DMS79 treated with DMSO at 0.1 percent for 48 hours (cell line): ENCODE measurements around the gene SH3RF3.

Experiments used
- DNase-seq: peaks from one replicate; lab custom pipeline; 2025; lab: John Stamatoyannopoulos, UW

Gene SH3RF3

DNA sequence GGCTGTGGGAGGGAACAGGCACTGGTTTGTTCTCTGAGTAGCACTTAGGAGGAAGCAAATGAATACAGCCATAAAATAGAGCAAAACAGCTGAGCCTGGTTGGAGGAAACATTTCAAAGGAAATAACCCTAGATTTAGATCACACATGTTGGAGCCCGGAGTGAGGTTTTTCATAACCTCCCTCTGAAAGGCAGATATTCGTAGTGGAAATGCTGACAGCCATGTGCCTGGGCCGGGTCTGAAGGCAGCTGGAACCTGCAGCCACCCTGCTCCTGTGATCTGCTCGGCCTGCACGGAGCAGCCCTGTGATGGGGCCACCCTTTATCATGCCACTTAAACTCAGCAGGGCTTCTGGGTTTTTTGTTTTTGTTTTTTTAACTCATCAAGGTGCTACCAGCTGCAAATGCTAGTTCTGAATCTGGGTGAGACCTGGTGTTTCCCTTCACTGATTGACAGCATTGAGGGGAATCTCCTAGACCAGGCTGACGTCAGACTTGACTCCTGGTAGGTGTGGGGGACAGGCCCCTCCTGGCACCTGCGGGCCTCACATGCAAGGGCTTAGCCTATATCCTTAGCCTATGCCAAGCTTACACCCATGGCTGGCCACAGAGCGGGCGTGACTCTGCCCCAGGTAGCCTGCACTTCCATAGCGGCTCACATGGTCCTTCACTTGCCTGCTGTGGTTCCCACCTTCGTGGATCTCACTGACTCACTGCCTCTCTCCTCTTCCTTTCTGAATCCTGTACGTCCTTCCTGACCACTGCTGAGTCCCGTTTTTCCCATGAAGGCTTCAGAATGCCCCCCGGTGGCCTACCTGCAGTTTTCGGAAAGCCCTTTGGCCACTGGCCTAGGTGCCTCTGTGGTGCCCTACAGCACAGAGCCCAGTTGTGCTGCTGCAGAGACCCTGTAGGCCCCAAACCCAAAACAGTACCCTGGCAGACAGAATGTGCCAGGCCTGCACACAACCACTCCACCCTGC, 267.5 kb downstream of the SH3RF3 start:
- DNase-seq, result no peak

DNA sequence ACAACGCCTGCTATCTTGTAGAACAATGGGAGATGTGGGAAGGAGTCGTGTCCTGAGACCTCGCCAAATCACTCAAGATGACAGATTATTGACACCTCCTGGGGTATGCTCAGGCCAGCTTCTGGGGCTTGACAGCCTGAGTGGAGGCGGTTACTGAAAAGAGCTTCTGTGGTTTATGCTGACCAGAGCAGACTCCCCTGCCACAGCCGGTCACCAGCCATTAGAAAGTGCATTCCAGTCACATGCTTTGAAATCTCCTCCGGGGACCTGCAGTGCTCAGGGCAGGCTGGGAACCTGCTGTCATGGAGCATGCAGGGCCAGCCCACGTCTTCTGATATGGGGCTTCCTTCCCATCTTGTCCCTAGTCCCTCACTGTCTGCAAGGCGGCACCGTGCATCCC, 268.9 kb downstream of the SH3RF3 start:
- no peak for DNase-seq

DNA sequence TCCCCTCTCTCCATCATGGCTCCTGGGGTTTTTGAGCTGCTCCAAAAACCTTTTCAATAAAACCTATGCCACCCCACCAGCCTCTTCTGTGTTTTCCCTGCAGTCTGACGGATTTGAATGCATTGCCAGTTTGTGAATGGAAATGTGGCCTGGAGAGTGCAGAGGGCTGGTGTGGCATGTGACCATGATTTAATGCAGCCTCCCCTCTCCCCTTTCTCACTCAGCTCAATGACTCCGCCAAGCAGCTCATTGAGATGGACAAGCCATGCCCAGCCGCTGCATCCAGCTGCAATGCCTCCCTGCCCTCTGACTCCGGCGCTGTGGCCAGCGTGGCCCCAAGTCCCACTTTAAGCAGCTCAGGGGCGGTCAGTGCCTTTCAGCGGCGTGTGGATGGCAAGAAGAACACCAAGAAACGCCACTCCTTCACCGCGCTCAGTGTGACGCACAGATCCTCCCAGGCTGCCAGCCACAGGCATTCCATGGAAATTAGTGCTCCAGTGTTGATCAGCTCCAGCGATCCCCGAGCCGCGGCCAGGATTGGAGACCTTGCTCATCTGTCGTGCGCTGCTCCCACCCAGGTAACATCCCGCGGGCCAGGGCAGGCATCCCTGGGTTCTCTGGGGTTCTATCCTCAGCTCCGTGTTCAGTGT, 269.5 kb downstream of the SH3RF3 start:
- no peak for DNase-seq

DNA sequence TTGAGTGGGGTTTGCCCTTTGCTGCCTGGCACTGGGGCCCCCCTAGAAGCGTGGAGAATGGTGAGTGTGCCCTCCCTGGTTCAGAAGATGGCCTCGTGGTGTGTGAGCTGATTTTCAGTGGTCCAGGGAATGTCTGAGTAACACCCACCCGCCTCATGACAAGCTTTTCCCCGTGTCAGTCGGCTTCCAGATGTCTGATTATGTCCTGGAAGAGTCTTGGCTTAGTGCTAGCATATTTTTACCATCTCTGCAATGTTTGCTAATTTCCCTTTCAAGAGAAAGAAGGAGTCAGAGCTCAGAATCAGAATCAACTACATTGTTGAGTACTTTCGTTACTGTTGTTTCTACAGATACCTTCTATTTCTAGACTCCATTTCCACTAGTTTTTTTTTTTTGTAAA, 270.1 kb downstream of the SH3RF3 start:
- no peak for DNase-seq

DNA sequence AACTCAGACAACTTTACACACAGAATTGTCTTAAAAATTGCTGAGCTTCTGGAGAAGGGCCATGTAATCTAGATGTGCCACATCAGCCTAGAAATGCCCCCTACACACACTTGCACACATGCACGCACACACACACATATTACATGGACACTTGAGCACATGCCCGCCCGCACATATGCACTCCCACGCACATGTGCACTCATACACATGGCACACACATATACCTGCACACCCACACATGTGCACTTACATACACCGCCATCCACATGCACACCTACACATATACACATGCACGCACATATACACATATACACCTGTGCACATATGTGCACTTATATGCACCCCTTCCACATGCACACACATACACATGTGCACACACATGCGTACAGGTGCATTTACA, 271.1 kb downstream of the SH3RF3 start:
- no peak for DNase-seq

DNA sequence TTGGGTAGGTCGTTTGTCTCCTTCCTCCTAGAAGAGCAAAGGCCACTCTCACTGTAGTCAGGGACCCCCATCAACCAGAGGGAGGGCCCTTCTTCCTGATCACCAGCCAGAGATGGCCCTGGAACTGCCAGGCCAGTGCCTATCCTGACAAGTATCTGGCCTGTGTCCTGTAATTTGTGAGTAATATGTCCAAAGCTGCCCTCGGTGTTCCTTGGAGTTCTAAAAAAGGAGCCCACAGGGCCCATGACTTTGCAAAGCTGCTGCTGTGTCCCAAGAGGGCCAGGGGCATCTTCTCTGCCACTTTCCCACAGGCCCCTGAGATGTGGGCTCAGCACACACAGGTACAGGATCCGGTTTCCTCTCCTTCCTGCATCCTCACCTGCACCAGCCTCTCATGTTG, 272.4 kb downstream of the SH3RF3 start:
- peak; percentile 10 for DNase-seq

DNA sequence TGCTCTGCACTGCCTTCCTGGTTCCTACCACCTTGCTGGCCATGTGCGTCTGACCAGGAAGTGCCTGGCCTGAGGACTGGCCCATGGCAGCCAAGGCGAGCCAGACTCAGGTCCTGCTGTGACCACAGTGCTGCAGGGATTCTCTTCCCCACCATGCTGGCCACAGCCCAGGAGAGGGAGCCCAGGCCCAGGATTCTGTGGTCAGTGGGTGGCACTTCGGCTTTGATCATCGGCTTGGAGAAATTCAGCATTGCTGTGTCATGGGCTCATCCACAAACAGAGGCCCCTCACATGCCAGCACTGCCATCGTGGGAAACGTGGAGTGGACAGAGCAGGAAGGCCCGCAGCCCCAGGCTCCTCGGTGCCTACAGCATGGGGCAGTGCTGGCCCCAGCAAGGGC, 273.2 kb downstream of the SH3RF3 start:
- no peak for DNase-seq

DNA sequence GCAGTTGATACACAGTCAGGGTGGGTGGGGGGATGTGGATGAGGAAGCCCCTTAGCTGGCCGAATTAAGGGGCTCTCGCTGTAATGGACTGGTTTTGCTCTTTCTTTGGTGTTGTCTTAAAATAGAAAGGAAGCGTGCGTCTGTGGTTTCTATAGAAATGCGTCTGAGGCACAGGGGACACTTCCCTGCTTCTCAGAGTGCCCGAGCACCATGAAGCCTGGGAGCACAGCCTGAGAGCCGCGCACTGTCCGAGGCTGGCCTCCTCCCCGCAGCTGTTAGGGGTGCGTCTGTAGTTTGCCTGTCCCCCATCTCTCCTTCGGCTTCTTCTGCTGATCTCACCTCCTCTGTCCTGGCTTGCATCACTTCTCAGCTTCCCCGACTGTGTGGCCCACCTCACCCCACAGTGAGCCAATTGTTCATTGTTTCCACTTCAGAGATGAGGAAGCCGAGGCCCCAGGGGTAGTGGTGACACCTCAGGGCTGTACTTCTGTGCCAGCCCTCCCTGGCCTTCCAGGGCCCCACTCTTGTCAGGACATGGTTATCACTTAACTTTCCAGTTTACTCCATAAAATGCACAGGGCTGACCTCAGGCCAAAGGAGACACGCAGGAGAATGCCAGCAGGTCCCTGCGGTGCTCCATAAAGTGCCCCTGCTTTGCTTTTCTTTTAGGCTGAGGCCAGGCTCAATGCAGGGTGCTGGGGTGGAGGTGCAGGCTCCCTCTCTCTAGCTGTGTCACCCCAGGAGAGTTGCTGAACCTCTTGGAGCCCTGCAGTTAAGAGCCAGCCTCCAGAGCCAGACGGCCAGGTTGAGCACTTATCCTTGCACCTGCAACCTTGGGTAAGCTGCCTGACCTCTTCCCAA, 274.2 kb downstream of the SH3RF3 start:
- DNase-seq, result no peak

DNA sequence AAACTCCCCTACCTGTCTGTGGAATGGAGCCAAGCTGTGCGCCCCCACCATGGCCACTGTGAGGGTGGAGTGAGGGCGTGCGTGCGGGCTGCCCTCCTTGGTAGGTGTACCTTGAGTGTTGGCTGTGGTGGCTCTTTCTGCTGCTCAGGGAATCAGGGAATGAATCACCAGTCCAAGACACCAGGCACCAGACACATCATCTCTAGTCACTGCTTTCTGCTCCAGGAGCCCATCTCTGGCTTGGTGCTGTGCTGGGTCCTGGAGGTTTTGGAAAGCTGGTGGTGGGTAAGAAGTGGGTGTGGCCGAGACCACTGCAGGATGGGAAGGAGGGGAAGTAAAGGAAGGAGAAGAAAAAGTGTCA, 274.8 kb downstream of the SH3RF3 start:
- DNase-seq, result no peak

DNA sequence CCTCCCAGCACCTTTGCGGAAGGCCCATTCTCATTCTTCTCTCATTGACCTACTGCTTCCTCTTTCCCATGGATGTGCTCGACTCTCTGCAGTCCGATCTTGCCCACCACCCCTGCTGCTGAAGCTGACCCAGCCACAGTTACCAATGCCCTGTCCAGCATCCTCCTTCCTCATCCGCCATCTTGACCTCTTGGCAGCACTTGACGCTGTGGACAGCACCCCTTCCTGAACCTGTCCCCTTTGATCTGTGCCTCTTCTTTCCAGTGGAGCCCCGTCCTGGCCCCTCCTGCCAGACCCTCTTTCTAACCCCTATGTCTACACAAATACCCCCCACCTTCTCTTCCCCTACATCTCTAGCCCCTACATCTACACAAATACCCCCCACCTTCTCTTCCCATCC, 275.7 kb downstream of the SH3RF3 start:
- DNase-seq, result no peak

DNA sequence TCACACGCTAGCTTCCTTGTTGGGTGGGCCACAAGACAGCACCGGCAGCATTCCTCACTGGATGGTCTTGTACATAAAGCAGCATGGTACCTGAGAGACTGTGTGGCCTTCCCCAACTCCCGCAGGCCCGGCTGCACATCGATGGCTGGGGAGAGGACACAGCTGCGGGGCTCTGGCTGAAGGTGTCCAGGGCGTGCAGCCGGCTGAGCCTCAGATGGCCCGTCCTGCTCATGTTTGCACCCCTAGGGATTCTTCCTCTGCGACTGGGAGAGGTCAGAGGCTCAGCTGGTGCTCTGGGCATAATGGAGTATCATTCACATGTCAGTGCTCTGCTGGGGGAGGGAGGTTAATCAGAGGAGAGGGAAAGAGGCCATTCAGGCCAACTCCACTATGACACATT, 276.9 kb downstream of the SH3RF3 start:
- no peak for DNase-seq

DNA sequence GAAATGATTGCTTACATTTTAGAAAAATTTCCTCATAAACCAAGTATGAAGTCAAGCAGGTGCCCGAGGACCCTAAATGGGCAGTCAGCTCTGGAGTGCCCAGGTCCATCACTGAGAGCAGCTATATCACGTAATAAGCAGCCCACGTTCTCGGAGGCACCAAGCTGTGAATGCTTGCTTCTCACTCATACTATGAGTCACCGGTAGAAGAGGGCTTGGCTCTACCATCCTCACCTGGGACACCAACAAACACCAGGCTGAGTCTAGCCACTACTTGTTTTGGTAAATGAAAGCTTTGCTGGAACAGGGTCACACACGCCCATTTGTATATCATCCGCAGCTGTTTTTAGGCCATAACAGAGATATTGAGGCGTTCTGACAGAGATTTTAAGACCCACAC, 277.3 kb downstream of the SH3RF3 start:
- DNase-seq, result no peak

DNA sequence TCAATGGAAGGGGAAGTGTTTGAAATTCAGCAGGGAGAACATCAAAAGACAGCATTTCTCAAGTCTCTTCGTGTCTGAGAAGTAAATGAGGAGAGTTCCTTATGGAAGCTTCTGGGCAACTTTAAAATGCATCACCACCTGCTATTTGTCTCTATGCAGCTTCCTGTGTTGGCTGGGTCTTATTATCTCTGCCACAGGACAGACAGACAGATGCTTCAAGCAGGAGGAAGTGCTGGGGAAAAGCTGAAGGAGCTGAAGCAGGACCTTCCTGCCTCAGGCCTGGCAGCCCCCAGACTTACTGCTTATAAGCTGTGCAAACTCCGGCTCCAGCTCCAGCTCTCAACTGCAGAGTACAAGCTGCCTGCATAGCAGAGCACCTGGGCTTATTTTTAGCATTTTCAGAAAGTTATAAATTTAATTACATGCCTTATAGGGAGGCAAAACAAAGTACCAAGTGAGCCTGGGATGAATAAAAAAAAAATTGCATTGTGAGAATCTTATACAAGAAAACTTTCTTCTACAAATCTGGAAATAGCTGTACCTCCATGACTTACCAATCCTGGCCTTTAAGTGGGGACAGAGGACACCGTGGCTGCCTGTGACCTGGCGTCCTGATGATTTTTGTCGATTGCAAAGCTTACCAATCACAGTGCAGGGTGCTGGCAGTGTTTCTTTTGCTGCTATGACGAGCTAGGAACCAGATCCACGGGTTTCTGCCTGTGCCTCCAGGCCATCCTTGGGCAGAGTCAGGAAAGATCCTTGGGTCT, 278.5 kb downstream of the SH3RF3 start:
- no peak for DNase-seq

DNA sequence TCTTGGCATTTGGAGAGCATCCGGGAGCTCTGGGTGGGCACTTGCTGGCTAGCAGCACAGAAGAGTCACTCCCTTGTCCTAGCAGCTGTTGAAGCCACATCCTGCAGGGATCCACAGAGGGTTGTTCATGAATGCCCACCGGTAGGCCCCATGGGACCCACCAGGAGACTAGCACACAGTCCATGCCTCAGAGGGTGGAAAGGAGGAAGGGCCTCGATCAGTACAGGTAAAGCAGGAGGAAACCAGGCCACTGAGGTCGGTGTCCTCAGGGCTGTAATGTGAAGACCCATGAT, 279.0 kb downstream of the SH3RF3 start:
- no peak for DNase-seq

DNA sequence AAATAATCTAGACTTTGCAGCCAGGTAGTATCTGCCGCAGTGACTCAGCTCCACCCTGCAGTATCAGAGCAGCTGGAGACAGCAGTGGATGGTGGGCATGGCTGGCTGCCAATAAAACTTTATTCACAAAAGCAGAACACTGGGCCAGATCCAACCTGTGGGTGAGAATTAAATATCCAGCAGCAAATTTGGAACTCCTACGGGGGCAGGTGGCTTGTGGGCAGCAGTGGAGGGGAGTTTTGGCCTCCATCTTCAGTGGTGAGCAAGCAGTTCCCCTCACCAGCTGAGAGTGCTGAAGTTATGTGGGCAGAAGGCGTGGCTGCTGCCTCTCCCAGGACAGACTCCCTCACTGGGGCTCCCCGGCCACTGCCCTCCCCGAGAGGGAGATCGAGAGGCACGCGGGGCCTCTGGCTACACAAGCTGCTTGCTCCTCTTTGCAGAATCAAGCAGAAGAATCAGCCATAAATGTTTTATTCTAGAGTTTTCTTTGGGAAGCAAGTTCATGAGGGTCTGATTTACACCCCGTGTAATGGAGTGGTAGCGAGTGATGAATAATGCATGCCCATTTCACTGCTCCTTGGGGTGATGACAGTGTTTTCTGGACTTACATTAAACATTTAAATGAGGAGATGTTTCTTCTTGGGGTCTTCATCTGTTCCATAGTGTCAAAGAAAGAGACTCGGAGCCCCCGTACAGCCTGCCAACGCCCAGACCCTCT, 280.5 kb downstream of the SH3RF3 start:
- peak; percentile 12 for DNase-seq

DNA sequence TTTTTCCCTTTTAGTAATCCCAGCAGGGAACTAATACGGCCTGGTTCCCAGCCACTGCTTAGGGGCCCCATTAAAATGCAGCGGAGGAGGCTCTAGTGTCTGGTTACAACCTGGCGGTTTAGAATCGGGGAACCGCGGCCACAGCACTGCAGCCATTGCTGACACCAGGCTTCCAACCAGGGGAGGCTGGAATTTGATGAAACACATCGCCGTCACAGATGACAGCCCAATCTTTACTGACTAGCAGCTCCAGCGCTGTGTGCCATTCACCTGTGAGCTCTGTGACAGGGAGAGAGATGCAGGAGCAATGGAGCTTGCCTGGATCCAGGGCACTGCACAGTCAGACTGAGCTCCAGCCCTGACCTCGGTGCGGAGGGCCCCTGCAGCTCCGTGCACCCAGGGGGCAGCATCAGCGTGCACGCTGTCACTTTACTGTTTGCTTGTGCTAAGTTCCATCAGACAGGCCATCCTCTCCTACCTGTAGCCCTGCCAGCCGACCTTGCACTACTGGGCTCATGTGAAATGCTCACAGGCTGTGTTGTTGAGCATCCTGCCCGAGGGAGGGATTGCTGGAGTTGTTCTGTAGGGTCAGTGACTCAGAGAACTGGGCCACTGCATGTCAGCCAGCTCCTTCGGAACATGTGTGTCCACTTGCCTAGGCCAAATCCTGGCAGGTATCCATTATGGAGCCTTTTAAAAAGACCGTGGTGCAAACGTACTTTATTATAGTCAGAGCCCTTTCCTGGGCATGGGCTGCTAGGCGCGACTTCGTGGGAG, 281.2 kb downstream of the SH3RF3 start:
- DNase-seq, result peak; percentile 52

DNA sequence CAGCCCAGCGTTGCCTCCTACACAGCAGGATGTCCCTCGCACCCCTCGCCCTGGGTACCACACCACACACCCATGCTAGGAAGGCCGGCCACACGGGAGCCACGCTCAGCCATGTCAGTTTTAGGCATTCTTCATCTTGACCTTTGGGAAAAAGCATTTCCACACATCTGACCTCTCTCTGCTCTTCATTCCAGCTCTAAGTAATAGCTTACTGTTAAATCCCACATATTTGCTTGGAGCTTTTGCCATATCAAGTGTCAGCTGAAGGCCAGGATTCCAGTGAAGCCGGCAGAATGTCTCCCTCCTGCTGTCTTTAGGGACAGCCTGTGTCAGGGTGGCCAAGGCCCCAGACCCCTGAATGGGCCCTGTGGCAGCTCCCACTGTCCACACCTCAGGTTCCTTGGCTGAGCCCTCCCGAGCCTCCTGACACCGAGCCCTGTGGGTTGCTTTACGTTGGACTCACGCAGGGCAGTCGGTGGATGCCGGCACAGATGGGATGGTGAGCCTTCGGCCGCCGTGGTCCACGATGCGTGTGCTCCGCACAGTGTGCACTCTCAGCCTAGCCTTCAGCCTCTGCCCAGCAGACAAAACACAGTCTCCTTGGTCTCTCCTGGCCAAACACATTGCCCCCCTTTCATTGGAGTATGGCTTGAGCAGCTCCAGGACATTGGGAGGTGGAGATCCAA, 282.8 kb downstream of the SH3RF3 start:
- no peak for DNase-seq

DNA sequence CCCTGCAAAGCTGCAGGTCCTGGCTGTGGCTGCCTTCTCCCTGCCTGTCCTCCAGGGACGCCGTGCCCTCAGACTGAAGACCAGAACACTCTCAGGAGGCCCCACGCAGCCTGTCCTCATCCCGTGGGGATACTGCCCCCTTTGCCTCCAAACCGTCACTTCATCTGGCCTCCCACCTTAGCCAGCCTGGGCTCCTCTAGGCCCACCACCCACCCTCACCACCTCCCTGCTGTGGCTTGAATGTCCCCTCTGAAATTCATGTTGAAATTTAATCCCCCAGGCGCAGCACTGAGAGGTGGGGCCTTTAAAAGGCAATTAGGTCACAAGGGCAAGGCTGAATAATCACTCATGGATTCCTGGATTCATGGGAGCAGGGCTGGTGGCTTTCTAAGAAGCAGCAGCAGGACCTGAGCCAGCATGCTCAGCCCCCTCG, 286.6 kb downstream of the SH3RF3 start:
- DNase-seq, result no peak

DNA sequence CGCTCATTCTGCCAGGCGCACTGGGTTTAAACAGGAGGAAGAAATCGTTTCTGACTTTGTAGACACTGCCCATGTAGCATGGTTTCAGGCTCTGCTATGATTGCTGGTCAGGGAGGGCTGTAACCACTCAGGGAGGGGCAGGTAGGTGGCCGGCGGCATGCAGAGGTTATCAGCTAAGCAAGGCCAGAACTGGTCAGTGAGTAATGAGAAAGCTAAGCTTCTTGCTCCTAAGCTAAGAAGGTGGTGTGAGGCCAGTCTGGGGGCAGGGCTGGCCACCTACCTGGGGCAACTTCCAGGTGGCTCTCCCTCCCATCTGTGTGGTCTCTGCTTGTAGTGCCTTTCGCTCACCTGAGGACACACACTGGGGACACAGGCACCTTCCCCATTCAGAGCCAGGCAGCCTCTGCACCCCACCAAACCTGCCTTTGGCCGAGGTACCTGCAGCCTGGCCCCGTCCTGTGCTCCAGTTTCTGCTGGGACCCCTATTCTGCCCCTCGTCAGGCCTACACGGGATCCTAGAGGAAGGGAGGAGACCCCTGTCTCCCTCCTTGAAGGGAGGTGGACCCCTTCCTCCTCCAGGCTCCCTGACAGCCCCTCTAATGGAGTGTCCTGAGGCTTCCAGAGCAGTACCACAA, 288.8 kb downstream of the SH3RF3 start:
- DNase-seq, result no peak
